ENCODE measurements around the gene MBD3L3. TPM values are rescaled to one million over a fixed set of nuclear protein-coding genes. Genes with fewer than 3 reads are reported as not detected.
"Not testable (repeated sequence)": the region's sequence is repeated elsewhere in the genome, so short reads cannot be mapped to it uniquely, and the experiment has no call there.

The MBD3L3 gene
- polyA plus RNA-seq, 1 donor from 2014 or later, result not detected

DNA sequence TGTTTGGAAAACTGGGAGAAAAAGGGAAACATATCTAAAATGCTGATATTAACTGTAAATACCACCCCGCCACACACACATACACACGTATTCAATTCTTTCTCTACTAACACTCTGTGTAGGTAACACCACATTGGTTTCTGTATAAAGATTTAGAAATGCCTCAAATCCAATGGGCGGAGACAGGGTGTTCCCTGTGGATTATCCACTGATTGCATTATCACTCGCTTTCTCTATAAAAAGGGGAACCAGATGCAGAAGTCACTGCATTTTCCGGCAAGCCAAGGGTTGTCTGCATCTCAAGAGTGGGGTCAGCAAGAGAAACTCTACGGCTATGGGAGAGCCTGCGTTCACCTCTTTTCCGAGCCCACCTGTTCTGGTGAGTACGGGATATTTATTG lies 28.2 kb downstream of the MBD3L3 start, which contains the start of gene MBD3L5:
Gene MBD3L5 (plus strand): TSS at position 301 of the 400 bp plus-strand sequence. CDS start 34 bp downstream, at position 335.
- not testable (repeated sequence) for H3K4me3 ChIP-seq (ENCODE audit: low read length); H3K9me2 ChIP-seq (ENCODE audit: insufficient read depth, low read length); H3K27ac ChIP-seq (ENCODE audit: low read length)

GRCh38 chr19:7028790-7029189 lies 29.7 kb downstream of the MBD3L3 start:
- not testable (repeated sequence) for H3K36me3 ChIP-seq (ENCODE audit: insufficient read depth, low read length); H3K4me3 ChIP-seq (ENCODE audit: low read length); H3K79me2 ChIP-seq (replicated peaks; ENCODE audit: insufficient read depth, low read length); H3K4me2 ChIP-seq (ENCODE audit: low read length); H3F3A ChIP-seq (ENCODE audit: insufficient read depth, low read length, poor library complexity, severe bottlenecking); H3K27me3 ChIP-seq (ENCODE audit: insufficient read depth, low read depth, low read length); H3K9me2 ChIP-seq (ENCODE audit: insufficient read depth, low read length); H3K9me3 ChIP-seq (ENCODE audit: low read length); H3K27ac ChIP-seq (ENCODE audit: low read length); H3K9ac ChIP-seq (ENCODE audit: low read length); H2AFZ ChIP-seq (ENCODE audit: low read depth, low read length); H4K20me1 ChIP-seq (ENCODE audit: insufficient read depth)

More for the DNA sequence above, 28.2 kb downstream of the MBD3L3 start, which contains the start of gene MBD3L5:
- H3K9me3 ChIP-seq (ENCODE audit: low read length); H3F3A ChIP-seq (ENCODE audit: insufficient read depth, low read length, poor library complexity, severe bottlenecking); H4K20me1 ChIP-seq (ENCODE audit: insufficient read depth); H3K79me2 ChIP-seq (replicated peaks; ENCODE audit: insufficient read depth, low read length); H3K4me2 ChIP-seq (ENCODE audit: low read length); H2AFZ ChIP-seq (ENCODE audit: low read depth, low read length); H3K9ac ChIP-seq (ENCODE audit: low read length); H3K36me3 ChIP-seq (ENCODE audit: insufficient read depth, low read length); H3K27me3 ChIP-seq (ENCODE audit: insufficient read depth, low read depth, low read length): not testable (repeated sequence)

- not testable (repeated sequence) for H3K9me2 ChIP-seq (ENCODE audit: insufficient read depth, low read length); H2AFZ ChIP-seq (ENCODE audit: low read depth, low read length); H3K4me3 ChIP-seq (ENCODE audit: low read length); H3K36me3 ChIP-seq (ENCODE audit: insufficient read depth, low read length); H3K79me2 ChIP-seq (replicated peaks; ENCODE audit: insufficient read depth, low read length); H3K9ac ChIP-seq (ENCODE audit: low read length); H3K9me3 ChIP-seq (ENCODE audit: low read length); H3F3A ChIP-seq (ENCODE audit: insufficient read depth, low read length, poor library complexity, severe bottlenecking); H3K27ac ChIP-seq (ENCODE audit: low read length); H3K27me3 ChIP-seq (ENCODE audit: insufficient read depth, low read depth, low read length); H3K4me2 ChIP-seq (ENCODE audit: low read length); H4K20me1 ChIP-seq (ENCODE audit: insufficient read depth)
Measured at GRCh38 chr19:7021331-7021730, 37.1 kb downstream of the MBD3L3 start, which contains the start of gene MBD3L2B. Gene MBD3L2B (minus strand): TSS chr19:7021431. CDS start chr19:7021397, 34 bp downstream.

GRCh38 chr19:7018828-7019227 lies 39.6 kb downstream of the MBD3L3 start:
- no peak overlapping the region for H3K9ac ChIP-seq (ENCODE audit: low read length)
- no peak overlapping the region for H3K4me2 ChIP-seq (ENCODE audit: low read length)
- H3K4me3 ChIP-seq (ENCODE audit: low read length), result no peak overlapping the region
- no peaks in the 10 kb centered on the region for H4K20me1 ChIP-seq (ENCODE audit: insufficient read depth)
- no peak overlapping the region for H3K27ac ChIP-seq (ENCODE audit: low read length)
- no peaks in the 10 kb centered on the region for H3K9me2 ChIP-seq (ENCODE audit: insufficient read depth, low read length)
- H3K79me2 ChIP-seq (replicated peaks; ENCODE audit: insufficient read depth, low read length), result no peaks in the 10 kb centered on the region
- no peaks in the 10 kb centered on the region for H3K36me3 ChIP-seq (ENCODE audit: insufficient read depth, low read length)
- H3K27me3 ChIP-seq (ENCODE audit: insufficient read depth, low read depth, low read length), result no peaks in the 10 kb centered on the region
- H3F3A ChIP-seq (ENCODE audit: insufficient read depth, low read length, poor library complexity, severe bottlenecking), result no peaks in the 10 kb centered on the region
- H2AFZ ChIP-seq (ENCODE audit: low read depth, low read length), result no peak overlapping the region
- no peaks in the 10 kb centered on the region for H3K9me3 ChIP-seq (ENCODE audit: low read length)
- TF ChIP-seq TAF1 (IDR thresholded peaks at IDR 0.05; ENCODE audit: low read depth) (no peak), EP300 (conservative IDR thresholded peaks at IDR 0.05; ENCODE audit: poor library complexity, severe bottlenecking) (no peak), SMC3 (conservative IDR thresholded peaks at IDR 0.05; ENCODE audit: poor library complexity) (no peak), REST (IDR thresholded peaks at IDR 0.05; ENCODE audit: borderline replicate concordance) (no peak), POLR2AphosphoS5 (IDR thresholded peaks at IDR 0.05) (no peak), MXI1 (conservative IDR thresholded peaks at IDR 0.05; ENCODE audit: poor library complexity, severe bottlenecking) (no peak)

Measured in neural cell (in vitro differentiated cells).